ENCODE results near the gene CTSW.
"Not testable (repeated sequence)": the region's sequence is repeated elsewhere in the genome, so short reads cannot be mapped to it uniquely, and the experiment has no call there.

CTSW gene

DNA sequence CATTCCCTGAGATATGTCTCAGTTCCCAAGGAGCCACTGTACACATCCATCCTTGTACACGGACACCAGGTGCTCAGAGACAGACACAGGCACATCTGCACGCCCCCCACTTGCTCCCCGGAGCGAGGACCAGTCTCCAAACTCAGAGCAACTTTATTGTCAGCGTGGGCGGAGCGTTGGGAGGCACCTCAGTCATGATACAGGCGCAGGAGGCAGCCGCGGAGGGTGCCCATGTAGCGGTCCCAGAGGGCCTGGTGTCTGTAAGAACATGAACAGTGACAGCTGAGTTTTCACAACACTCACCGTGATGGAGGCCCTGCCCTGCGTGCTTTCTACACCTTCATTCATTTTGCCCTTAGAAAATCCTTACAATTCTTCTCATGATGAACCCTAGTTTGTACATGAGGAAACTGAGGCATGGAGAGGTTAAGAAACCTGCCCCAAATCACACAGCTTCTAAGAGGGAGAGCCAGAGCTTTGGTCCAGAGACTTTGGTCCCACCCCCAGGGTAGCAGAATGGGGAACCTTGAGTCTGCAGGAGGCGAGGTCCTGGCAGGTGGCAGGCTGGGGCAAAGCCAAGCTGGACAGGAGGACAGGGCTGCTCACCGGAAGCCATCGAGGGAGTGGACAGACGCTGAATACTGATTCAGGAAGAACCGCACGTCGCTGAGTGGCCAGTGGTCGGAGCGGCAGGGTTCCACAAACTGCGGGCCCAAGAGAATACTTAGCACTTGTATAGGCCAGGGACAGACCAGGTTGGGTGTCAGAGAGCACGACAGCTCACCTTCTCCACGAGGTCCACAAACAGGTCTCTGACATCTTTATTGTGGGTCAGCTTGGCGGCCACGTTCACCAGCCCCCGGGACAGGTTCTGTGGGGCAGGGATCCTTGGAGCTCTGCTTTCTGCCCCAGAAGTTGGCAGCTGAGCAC is 4.4 kb downstream of the CTSW start:
- in situ Hi-C loops (cut with HindIII; ENCODE audit: low sequenced_read_pairs) = no loop called here

DNA sequence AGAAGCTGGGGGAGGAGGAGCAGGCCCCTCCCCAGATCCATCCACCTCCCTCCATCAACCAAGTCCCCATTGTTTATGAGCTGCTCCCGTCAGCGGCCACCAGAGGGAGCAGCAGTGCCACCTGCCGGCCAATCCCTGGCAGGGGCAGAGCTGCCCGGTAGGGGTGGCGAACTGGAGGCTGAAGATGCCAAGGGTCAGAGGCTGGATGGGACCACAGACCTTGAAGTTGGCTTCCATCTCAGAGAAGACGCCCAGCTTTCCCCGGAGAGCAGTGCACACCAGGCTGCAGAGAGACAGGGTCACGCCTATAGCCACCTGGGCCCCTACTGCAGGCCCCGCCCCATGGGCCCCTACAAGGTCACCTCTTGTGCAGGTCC is 5.1 kb downstream of the CTSW start:
- in situ Hi-C loops (cut with HindIII; ENCODE audit: low sequenced_read_pairs) = no loop called here

DNA sequence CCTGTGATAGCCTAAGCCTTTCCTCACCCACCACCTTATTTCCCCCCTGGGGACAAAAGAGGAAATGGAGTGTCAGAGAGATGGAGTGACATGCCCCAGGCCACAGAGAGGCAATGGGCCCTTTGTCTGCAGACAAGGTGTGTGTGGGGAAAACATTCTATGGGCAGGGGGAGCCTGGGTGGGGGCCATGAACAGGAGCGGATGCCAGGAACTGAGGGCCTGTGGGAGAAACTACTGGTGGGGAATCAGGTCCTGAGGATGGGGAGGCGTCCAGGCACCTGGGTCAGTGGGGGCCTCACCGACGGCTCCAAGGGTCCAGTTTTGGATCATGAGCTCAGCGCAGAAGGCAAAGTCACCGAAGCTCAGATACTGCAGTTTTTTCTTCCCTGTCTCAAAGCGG is 5.6 kb downstream of the CTSW start:
- in situ Hi-C loops (cut with HindIII; ENCODE audit: low sequenced_read_pairs) = no loop called here

DNA sequence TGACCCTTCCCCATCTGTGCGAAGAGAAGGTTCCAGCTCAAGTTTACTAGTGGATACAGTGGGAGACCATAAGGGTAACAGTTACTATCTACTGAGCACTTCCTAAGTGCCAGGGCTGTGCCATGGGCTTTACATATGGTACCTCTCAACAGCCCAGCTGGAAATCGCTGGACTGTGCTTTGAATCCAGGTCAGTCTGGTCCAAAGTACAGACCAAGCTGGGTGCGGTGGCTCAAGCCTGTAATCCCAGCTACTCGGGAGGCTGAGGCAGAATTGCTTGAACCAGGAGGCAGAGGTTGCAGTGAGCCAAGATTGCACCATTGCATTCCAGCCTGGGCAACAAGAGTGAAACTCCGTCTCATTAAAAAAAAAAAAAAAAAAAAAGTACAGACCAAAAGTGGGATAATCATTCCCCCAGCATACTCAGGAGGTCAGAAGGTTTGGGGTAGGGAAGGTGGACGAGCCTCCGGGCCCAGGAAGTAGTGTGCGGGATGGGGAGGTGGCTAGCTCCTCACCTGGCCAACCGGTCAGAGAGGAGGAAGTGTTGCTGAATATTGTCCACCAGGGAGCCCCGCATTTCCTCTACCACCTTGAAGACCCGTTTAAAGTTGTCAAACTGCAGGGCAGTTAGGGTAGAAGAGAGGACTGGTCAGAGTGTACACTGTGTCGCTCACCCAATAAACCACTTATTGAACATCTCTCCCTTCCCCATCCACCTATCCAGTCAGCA is 6.3 kb downstream of the CTSW start:
- in situ Hi-C loops (cut with HindIII; ENCODE audit: low sequenced_read_pairs) = no loop called here

DNA sequence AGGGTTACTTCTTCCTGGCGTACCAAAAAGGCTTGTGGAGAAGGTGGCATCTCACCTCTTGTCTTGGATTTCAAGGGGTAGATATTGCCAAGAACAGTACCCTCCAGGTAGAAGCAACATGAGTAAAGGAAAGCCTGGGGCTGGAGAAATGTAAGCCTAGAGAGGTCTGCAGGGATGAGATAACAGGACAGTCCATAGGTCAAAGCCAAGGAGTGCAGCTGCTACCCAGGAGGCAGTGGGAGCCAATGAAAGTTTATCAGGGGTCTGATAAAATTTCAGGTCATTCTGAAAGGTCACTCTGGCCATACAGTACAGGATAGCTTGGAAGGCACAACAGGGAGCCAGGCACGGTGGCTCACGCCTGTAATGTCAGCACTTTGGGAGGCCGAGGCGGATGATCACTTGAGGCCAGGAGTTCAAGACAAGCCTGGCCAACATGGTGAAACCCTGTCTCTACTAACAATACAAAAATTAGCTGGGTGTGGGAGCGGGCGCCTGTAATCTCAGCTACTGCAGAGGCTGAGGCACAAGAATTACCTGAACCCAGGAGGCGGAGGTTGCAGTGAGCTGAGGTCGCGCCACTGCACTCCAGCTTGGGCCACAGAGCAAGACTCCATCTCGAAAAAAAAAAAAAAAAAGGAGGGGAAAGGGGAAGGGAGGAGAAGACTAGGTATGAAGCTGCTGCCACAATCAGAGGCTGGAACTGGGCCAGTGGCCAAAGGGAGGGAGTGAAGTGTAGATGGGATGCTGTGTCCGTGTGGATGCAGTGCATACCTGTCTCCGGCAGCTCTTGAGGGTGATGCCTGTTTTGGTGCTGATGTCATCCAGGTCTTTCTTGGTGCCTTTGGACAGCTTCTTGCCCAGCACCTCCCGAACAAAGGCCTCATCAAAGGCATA is 7.4 kb downstream of the CTSW start:
- in situ Hi-C loops (cut with HindIII; ENCODE audit: low sequenced_read_pairs) = no loop called here

DNA sequence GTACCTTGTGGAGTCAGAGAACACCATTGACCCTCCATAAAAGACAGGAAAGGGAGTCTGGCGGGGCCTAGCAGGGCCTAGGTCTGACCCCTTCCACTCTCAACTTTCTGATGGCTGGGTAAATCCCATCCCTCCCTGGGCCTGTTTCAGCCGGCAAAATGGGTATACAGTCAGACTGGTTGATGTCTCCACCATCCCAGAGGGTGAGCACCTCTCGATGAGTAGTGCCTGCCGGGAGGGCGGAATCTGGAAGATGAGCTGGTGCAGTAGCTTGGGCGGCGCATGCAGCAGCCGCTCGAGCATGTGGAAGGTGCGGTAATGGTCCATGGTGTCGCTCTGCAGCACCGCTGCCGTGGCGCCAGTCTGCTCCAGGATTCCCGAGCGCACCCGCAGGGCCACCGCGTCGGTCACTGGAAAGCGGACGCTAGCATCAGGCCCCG is 8.1 kb downstream of the CTSW start:
- in situ Hi-C loops (cut with HindIII; ENCODE audit: low sequenced_read_pairs) = no loop called here

DNA sequence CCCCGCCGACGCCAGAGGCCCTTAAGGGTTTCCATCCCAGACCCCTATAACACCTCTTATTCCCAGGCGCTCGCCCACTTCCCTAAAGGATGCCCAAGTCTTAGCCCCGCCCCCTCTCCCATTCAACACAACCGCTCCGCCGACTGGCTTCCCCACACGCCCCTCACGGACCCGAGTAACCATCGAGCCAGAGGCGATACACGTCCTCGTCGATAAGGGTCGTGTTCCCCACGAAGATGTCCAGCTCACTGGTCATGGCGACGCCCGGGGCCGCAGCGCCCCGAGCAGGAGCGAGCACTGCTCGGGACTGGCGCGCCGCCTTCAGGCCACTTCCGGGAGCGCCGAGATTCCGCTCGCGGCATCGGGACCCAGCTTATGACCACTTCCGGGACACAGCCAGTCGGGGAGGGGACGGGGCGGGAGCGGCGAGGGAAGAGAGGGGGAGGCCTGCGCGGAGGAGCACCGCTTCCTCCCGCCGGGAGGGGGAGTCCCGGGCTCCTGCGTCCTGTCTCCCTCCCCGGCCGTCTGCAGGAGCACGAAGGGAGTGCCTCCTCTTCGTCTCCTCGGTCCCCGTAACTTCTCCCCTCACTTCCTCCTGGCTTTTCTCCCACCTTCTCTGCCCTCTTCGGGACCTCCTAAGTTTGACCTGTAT is 8.7 kb downstream of the CTSW start, which contains the start of gene FIBP:
FIBP (minus strand) TSS at position 309 of the 652 bp plus-strand sequence; CDS start at position 256, 53 bp downstream.
- in situ Hi-C loops (cut with HindIII; ENCODE audit: low sequenced_read_pairs) = no loop called here

DNA sequence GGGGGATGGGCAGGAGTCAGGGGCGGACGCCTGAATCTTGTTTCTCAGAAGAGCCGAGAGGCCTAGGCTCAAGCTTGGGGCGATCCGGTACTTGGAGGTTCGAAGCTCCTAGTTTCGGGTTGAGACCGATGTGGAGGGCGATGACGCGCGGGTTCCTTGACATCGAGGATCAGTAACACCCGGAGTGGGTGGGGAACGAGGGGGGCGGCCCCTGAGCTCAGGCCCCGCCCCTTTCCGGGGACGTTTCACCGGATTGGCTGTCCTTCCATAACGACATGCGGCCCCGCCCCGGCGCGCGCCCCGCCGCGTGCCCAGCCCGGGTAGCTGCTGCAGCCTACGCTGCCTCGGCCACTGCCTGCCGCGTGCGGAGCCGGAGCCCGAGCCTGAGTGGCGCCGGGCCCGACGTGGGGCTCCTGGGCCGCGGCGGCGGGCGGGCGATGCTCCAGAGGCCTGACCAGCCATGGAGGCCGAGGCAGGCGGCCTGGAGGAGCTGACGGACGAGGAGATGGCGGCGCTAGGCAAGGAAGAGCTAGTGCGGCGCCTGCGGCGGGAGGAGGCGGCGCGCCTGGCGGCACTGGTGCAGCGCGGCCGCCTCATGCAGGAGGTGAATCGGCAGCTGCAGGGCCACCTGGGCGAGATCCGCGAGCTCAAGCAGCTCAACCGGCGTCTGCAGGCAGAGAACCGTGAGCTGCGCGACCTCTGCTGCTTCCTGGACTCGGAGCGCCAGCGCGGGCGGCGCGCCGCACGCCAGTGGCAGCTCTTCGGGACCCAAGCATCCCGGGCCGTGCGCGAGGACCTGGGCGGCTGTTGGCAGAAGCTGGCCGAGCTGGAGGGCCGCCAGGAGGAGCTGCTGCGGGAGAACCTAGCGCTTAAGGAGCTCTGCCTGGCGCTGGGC is 10.9 kb downstream of the CTSW start, which contains the start of gene CCDC85B:
CCDC85B (plus strand) TSS at position 350 of the 895 bp plus-strand sequence; CDS start at position 461, 111 bp downstream.
- in situ Hi-C loops (cut with HindIII; ENCODE audit: low sequenced_read_pairs) = no loop called here

DNA sequence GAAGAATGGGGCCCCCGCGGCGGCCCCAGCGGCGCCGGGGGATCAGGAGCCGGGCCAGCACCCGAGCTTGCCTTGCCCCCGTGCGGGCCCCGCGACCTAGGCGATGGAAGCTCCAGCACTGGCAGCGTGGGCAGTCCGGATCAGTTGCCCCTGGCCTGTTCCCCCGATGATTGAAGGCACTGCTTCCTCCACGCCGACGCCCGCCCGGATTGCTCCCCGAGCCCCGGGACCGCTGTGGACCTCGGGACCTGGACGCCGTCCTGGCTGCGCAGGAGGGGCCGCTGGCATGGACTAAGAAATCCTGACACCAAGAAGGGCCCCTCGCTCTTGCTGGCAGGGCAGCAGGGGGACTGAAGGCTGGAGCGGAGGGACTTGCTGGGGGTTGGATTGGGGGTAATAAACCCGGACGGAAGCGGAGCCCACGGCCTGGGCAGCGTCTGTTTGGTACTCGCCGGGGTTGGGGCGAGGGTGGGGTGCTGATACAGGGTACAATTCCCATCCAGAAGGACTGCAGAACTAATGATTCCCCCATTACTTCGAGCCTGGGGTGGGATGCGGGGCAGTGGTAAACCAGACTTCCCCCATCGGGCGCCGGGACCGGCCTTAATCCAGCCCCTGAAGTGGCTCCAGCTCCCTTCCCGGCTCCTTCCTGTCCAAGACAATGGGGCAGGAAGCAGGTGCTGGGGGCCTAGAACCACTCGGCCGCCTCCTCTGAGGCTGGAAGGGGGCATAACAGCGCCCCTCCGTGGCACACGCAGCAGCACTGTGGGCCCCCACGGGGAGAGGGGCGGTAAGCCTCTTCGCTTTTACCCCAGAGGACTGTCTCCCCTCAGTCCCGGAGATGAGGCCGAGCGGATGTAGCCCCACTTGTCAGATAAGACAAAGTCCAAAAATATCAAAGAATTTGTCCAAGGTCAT is 11.8 kb downstream of the CTSW start:
- in situ Hi-C loops (cut with HindIII; ENCODE audit: low sequenced_read_pairs) = no loop called here

DNA sequence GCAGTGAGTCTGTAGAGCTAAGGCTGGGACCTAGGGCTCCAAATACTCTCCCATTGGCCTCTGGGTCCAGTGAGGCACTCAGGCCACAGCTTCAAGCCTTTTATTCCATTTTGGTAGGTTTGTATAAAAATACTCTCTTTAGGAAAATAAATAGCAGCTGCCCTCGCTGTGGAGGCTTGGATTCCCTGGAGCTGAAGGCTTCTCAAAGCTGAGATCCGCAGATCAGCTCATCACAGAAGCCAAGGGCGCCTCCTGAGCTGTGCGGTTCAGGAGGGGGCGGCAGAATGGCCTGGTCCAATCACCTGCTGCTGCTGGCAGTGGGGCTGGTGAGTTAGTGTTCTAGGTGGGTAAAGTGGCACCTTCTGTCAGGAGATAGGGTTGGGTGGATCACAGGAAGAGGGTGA is 12.5 kb downstream of the CTSW start:
- in situ Hi-C loops (cut with HindIII; ENCODE audit: low sequenced_read_pairs) = not testable (repeated sequence)

DNA sequence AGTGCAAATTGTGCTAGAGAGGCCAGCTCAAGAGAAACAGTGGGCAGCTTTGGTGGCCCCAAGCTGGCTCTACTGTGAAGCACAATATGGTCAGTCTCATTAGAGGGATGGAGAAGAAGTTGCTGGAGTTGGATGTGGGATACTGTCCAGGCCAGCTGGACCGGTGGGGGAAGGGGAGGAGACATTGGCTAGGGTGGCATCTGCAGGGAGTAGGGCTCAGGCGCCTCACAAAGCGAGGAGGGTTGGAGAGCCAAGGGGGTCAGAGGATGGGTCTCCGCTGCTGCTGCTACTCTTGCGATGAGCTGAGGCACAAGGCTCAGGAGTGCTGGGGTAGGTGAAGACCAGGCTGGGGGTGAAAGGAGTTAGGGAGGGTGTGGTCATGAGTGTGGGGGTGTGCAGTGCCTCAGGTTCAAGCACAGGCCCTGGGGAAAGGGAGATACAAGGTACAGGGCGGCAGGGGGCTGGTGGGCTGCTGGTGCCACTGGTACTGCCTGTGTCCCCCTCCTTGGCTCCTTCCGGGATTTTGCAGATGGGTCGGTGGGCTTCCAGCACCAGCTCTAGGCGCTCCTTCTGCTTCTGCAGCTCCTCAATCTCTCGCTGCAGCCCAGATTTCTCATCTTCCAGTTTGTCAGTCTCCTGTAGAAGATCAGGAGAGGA is 13.2 kb downstream of the CTSW start:
- in situ Hi-C loops (cut with HindIII; ENCODE audit: low sequenced_read_pairs) = no loop called here

DNA sequence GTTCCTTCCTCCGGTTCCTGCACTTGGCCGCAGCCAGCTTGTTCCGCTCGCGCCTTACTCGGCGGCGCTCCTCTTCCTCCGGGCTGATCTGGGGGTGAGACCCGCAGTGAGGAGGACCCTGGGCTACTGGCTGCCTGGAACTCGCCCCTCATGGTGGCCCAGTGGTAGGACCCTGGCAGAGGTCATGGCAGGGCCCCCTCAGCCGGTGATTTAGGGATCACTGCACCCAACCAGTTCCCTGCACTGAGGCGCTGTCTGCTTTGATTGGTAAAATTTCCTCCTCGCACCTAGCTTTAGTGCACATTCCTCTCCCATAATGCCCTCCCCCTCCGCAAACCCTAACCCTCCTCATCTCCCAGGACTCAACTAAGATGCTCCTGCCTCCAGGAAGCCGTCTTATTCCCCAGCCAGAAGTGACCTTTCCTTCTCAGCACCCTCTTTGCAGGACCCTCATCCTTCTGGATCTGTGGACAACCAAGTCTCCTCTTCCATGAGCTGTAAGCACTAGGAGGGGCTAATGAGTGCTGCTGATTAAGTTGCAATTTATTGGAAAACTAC is 14.5 kb downstream of the CTSW start:
- in situ Hi-C loops (cut with HindIII; ENCODE audit: low sequenced_read_pairs) = no loop called here

DNA sequence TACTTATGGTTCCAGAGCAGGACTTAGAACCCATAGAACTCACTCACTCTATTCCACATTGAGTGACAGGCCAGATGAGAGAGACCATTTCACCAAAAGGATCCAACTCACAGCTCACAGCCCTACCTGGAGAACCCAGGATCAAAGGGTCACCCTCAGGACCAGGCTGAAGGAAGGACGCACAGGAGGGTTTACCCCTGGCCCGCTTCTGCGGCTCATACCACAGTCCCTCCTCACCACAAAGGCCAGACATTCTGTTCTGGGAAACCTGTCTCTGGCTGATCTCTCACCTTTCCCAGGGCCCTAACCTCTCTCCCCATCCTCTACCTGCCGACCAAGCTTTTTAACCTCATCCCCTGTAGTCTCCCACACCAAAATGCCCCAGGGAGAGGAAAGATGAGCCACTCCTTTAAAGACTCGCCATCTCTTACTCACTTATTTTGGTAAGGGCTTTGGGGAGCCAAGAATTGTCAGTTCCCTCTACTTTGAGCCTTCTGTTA is 15.9 kb downstream of the CTSW start:
- in situ Hi-C loops (cut with HindIII; ENCODE audit: low sequenced_read_pairs) = no loop called here

DNA sequence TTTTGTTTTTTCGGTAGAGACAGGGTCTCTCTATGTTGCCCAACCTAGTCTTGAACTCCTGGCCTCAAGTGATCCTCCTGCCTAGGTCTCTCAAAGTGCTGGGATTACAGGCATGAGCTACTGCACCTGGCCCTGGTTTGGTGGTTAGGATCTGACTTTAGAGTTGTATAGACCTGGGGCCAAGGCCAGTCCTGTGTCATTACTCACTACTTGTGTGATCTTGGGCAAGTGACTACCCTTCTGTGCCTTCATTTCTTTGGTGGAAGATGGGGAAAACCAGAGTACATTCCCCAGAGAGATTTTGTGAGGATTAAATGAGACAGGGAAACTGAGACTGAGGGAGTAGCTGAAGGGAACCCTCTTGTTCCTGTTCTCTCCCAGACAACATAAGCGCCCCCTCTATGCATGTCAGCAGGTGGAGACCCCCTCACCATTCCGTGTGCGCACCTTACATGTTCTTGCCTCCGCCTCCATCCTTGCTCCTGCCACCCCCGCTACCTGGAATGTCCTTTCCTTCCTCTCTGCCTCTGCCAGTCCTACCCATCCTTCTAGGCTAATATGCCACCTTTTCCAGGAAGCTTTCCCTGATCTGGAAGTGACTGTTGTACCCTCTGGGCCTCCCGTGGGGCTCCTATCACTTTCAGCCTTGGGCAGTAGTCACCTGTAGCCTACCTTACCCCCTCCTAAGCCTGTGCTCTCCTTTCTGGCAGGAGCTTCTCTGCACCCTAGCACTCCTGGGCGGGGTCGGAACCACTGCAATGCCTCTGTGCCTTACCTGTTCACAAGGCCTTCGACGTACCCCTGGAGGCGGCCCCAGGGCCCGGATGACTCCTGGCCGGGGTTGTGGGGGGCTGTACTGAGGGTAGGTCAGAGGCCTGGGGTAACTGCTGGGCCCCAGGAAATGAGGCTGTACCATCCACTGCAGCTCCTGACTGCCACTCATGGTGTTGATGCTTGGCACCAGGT is 16.7 kb downstream of the CTSW start:
- in situ Hi-C loops (cut with HindIII; ENCODE audit: low sequenced_read_pairs) = no loop called here

DNA sequence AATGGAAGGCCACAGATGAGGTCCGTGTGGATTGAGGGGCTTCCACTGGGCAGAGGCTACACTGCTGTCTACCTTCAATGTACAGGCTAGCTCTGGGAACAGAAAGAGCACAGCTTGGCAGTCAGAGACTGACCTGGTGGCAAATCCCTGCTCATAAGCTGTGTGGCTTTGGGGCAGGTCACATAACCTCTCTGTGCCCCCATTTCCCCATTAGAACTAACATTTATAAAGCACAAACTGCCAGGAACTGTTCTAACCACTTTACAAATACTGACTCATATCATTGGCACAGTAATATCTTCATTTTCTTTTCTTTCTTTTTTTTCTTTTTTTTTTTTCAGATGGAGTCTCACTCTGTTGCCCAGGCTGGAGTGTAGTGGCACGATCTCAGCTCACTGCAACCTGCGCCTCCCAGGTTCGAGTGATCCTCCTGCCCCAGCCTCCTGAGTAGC is 17.4 kb downstream of the CTSW start:
- in situ Hi-C loops (cut with HindIII; ENCODE audit: low sequenced_read_pairs) = no loop called here

Measured in DLD1 (cell line).